HepG2 (cell line): Measurements from ENCODE around the gene SUSD3. TPM values are rescaled to one million over a fixed set of nuclear protein-coding genes. Genes with fewer than 3 reads are reported as not detected.
A peak's percentile ranks its signal among the peaks of the same experiment; 100 is the strongest.

Experiments used
- ARNT2 ChIP-seq: sonication (generic); formaldehyde crosslinking; IDR thresholded peaks from 2 replicates; pipeline ENCODE4 v1.8.0; 2022; ENCODE audit warnings: mild to moderate bottlenecking, low read depth, missing genetic modification reagents, moderate library complexity
- BRCA1 ChIP-seq: sonication (generic); formaldehyde crosslinking; IDR thresholded peaks from 2 replicates; pipeline ENCODE4 v1.4.0; 2020; ENCODE audit warnings: missing genetic modification reagents
- CBX5 ChIP-seq: sonication (generic); formaldehyde crosslinking; IDR thresholded peaks from 2 replicates; pipeline ENCODE4 v1.4.0; 2020; ENCODE audit warnings: missing genetic modification reagents, borderline replicate concordance
- CHCHD3 ChIP-seq: sonication (generic); formaldehyde crosslinking; IDR thresholded peaks from 2 replicates; pipeline ENCODE4 v1.8.0; 2022; ENCODE audit warnings: mild to moderate bottlenecking, missing genetic modification reagents, moderate library complexity
- FOSL1 ChIP-seq: sonication (generic); formaldehyde crosslinking; IDR thresholded peaks from 2 replicates; pipeline ENCODE4 v1.9.0; 2021; ENCODE audit warnings: missing genetic modification reagents, borderline replicate concordance
- GABPB1 ChIP-seq: IDR thresholded peaks from 2 replicates; pipeline ENCODE4 v1.6.1; 2016; ENCODE audit warnings: mild to moderate bottlenecking, missing genetic modification reagents, moderate library complexity, missing compliant biosample characterization
- HMG20B ChIP-seq: conservative IDR thresholded peaks from 2 replicates; pipeline ENCODE4 v1.6.1; 2016; ENCODE audit warnings: missing genetic modification reagents, missing compliant biosample characterization
- HNRNPK ChIP-seq: fragments of 200-400 bp; formaldehyde crosslinking; IDR thresholded peaks from 2 replicates; pipeline ENCODE4 v1.6.1; 2018; ENCODE audit warnings: low read length, low read depth, moderate library complexity, mild to moderate bottlenecking; ENCODE audit not compliant: poor library complexity, severe bottlenecking
- MBD4 ChIP-seq: IDR thresholded peaks from 2 replicates; pipeline ENCODE4 v1.6.1; 2012; ENCODE audit warnings: low read length, inconsistent platforms, borderline replicate concordance
- MXI1 ChIP-seq: IDR thresholded peaks from 3 replicates; pipeline ENCODE4 v1.6.1; 2012; ENCODE audit warnings: low read depth, low read length, inconsistent platforms, borderline replicate concordance
- NCOR1 ChIP-seq: fragments of 200-600 bp; sonication (generic); IDR thresholded peaks from 2 replicates; pipeline ENCODE4 v1.7.0; 2017; ENCODE audit warnings: antibody characterized with exemption, low read length, borderline replicate concordance
- SAFB2 ChIP-seq: sonication (generic); formaldehyde crosslinking; IDR thresholded peaks from 2 replicates; pipeline ENCODE4 v1.5.1; 2020; ENCODE audit warnings: missing genetic modification reagents, low read depth, mild to moderate bottlenecking, borderline replicate concordance
- TAF15 ChIP-seq: fragments of 200-400 bp; formaldehyde crosslinking; IDR thresholded peaks from one replicate; pipeline ENCODE4 v1.6.1; 2018; ENCODE audit warnings: mild to moderate bottlenecking, low read depth, low read length; ENCODE audit not compliant: poor library complexity, severe bottlenecking
- TRIM24 ChIP-seq: sonication (generic); formaldehyde crosslinking; IDR thresholded peaks from 2 replicates; pipeline ENCODE4 v1.8.0; 2022; ENCODE audit warnings: mild to moderate bottlenecking, missing genetic modification reagents
- ZNF225 ChIP-seq: sonication (generic); formaldehyde crosslinking; IDR thresholded peaks from 2 replicates; pipeline ENCODE4 v1.4.0; 2020; ENCODE audit warnings: mild to moderate bottlenecking, missing genetic modification reagents
- ZNF232 ChIP-seq: sonication (generic); formaldehyde crosslinking; IDR thresholded peaks from 2 replicates; pipeline ENCODE4 v1.4.0; 2020; ENCODE audit warnings: missing genetic modification reagents, borderline replicate concordance
- ZNF33B ChIP-seq: sonication (generic); formaldehyde crosslinking; IDR thresholded peaks from 2 replicates; pipeline ENCODE4 v1.5.1; 2020; ENCODE audit warnings: mild to moderate bottlenecking, missing genetic modification reagents
- ZNF430 ChIP-seq: sonication (generic); formaldehyde crosslinking; IDR thresholded peaks from 2 replicates; pipeline ENCODE4 v1.9.0; 2021; ENCODE audit warnings: mild to moderate bottlenecking, missing genetic modification reagents
- ZNF550 ChIP-seq: sonication (generic); formaldehyde crosslinking; IDR thresholded peaks from 2 replicates; pipeline ENCODE4 v1.4.0; 2020; ENCODE audit warnings: mild to moderate bottlenecking, missing genetic modification reagents, borderline replicate concordance
- ZNF841 ChIP-seq: sonication (generic); formaldehyde crosslinking; IDR thresholded peaks from 2 replicates; pipeline ENCODE4 v1.8.1; 2023; ENCODE audit warnings: missing genetic modification reagents, borderline replicate concordance
- polyA plus RNA-seq, 8 experiments: library from polyadenylated mRNA; depleted of rRNA in 3 of 8; stranded (reverse) in 7 of 8; unstranded in 1 of 8; fragments of >200 nt; fragmentation: Illumina TruSeq in 4 of 8; extraction: Trizol in 4 of 8; gene quantifications; 2 replicates each; pipeline versions ENCODE4 v1.2.1 to v1.2.3, GENCODE V29; 2011 to 2016; ENCODE audit warnings: low read depth in 4 of 8, missing spikeins in 1 of 8, mixed read lengths in 1 of 8; ENCODE audit not compliant: insufficient read depth in 1 of 8
- total RNA-seq, 5 experiments: library from RNA; depleted of rRNA; stranded (reverse); fragments of >200 nt; fragmentation: Illumina TruSeq; extraction: Trizol; gene quantifications; 2 replicates each; pipeline ENCODE4 v1.2.3, GENCODE V29; 2016; ENCODE audit warnings: low read depth in 1 of 5
- TF ChIP-seq, protein P1 (sequence below): sonication (generic); formaldehyde crosslinking; IDR thresholded peaks from 2 replicates; pipeline ENCODE4 v1.4.0; 2020; ENCODE audit warnings: mild to moderate bottlenecking, missing genetic modification reagents
- TF ChIP-seq, protein P2 (sequence below): sonication (generic); formaldehyde crosslinking; IDR thresholded peaks from 2 replicates; pipeline ENCODE4 v1.9.0; 2021; ENCODE audit warnings: missing genetic modification reagents, mild to moderate bottlenecking, borderline replicate concordance
- TF ChIP-seq, protein P3 (sequence below): sonication (generic); formaldehyde crosslinking; IDR thresholded peaks from 2 replicates; pipeline ENCODE4 v1.8.1; 2023; ENCODE audit warnings: mild to moderate bottlenecking, moderate library complexity, missing genetic modification reagents
- TF ChIP-seq, protein P4 (sequence below): sonication (generic); formaldehyde crosslinking; IDR thresholded peaks from 2 replicates; pipeline ENCODE4 v1.8.1; 2023; ENCODE audit warnings: missing genetic modification reagents, mild to moderate bottlenecking, borderline replicate concordance
- TF ChIP-seq, protein P5 (sequence below): sonication (generic); formaldehyde crosslinking; IDR thresholded peaks from 2 replicates; pipeline ENCODE4 v1.4.0; 2020; ENCODE audit warnings: missing genetic modification reagents

Gene SUSD3
- total and polyA plus RNA-seq, 2 of the 13 experiments (the other 11 are each of a cell fraction or from before 2014, with no cell fraction given): 7.0 to 9.1 TPM

DNA sequence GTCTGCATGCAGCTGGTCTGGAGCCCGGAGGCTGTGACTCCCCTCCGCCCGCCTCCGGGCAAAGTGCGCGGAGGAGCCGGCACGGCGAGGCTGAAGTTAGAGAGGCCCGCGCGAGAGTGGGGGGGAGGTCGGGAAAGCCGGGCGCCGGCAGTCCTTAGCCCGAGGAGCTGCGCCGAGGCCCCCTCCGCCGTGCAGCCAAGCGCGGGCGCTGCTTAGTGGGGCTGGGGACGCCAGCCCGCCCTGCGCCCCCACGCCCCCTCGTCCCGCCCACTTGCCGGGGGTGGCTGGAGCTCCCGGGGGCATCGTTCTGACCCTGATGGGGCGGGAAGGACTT is 75.1 kb downstream of the SUSD3 start (continued):
- TF ChIP-seq, protein P1, sequence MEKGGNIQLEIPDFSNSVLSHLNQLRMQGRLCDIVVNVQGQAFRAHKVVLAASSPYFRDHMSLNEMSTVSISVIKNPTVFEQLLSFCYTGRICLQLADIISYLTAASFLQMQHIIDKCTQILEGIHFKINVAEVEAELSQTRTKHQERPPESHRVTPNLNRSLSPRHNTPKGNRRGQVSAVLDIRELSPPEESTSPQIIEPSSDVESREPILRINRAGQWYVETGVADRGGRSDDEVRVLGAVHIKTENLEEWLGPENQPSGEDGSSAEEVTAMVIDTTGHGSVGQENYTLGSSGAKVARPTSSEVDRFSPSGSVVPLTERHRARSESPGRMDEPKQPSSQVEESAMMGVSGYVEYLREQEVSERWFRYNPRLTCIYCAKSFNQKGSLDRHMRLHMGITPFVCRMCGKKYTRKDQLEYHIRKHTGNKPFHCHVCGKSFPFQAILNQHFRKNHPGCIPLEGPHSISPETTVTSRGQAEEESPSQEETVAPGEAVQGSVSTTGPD (CRISPR knock-in tag): 0 out of 2 replicates have a peak, but pooled peaks have one; percentile 12
- TF ChIP-seq FOSL1 (CRISPR knock-in tag) (no peak), ZNF430 (CRISPR knock-in tag) (peak; percentile 94; the same call in 1 of the 2 replicates), TRIM24 (CRISPR knock-in tag) (no peak), ZNF232 (CRISPR knock-in tag) (0 out of 2 replicates have a peak, but pooled peaks have one; percentile 1), MBD4 (no peak), TAF15 (peak; percentile 86), NCOR1 (peak; percentile 80; the same call in 1 of the 2 replicates), ARNT2 (CRISPR knock-in tag) (peak; percentile 67; the same call in 1 of the 2 replicates), HMG20B (no peak), ZNF225 (0 out of 2 replicates have a peak, but pooled peaks have one; percentile 43), BRCA1 (CRISPR knock-in tag) (no peak), ZNF550 (CRISPR knock-in tag) (no peak), ZNF841 (CRISPR knock-in tag) (no peak), SAFB2 (CRISPR knock-in tag) (peak; percentile 82; the same call in 1 of the 2 replicates), CBX5 (CRISPR knock-in tag) (peak; percentile 8; the same call in 1 of the 2 replicates), HNRNPK (peak; percentile 67), GABPB1 (CRISPR knock-in tag) (peak; percentile 63; the same call in 1 of the 2 replicates), ZNF33B (peak; percentile 83; the same call in 1 of the 2 replicates), MXI1 (peak; percentile 70; the same call in 1 of the 3 replicates), CHCHD3 (CRISPR knock-in tag) (no peak)
- TF ChIP-seq, protein P2, sequence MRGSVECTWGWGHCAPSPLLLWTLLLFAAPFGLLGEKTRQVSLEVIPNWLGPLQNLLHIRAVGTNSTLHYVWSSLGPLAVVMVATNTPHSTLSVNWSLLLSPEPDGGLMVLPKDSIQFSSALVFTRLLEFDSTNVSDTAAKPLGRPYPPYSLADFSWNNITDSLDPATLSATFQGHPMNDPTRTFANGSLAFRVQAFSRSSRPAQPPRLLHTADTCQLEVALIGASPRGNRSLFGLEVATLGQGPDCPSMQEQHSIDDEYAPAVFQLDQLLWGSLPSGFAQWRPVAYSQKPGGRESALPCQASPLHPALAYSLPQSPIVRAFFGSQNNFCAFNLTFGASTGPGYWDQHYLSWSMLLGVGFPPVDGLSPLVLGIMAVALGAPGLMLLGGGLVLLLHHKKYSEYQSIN (CRISPR knock-in tag): no peak
- TF ChIP-seq, protein P3, sequence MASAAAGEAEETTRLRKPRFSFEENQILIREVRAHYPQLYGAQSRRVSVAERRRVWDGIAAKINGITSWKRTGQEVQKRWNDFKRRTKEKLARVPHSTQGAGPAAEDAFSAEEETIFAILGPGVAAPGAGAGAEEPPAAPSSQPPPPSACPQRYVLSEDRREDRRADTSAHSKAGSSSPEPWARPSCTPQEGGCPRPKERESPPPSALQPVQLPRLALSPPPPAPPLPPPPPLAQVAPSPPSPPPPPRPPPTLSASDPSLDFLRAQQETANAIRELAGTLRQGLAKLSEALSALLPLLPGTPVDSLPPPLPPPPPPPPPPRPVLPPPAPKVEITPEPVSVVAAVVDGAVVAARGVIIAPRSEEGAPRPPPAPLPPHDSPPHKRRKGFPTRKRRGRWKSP (CRISPR knock-in tag): peak; percentile 22; the same call in 1 of the 2 replicates
- TF ChIP-seq, protein P4, sequence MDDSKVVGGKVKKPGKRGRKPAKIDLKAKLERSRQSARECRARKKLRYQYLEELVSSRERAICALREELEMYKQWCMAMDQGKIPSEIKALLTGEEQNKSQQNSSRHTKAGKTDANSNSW (CRISPR knock-in tag): no peak
- TF ChIP-seq, protein P5, sequence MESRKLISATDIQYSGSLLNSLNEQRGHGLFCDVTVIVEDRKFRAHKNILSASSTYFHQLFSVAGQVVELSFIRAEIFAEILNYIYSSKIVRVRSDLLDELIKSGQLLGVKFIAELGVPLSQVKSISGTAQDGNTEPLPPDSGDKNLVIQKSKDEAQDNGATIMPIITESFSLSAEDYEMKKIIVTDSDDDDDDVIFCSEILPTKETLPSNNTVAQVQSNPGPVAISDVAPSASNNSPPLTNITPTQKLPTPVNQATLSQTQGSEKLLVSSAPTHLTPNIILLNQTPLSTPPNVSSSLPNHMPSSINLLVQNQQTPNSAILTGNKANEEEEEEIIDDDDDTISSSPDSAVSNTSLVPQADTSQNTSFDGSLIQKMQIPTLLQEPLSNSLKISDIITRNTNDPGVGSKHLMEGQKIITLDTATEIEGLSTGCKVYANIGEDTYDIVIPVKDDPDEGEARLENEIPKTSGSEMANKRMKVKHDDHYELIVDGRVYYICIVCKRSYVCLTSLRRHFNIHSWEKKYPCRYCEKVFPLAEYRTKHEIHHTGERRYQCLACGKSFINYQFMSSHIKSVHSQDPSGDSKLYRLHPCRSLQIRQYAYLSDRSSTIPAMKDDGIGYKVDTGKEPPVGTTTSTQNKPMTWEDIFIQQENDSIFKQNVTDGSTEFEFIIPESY: no peak
